Stomach (tissue), 9 donors: Measurements from ENCODE around the gene AKAP9. TPM values are rescaled to one million over a fixed set of nuclear protein-coding genes. Genes with fewer than 3 reads are reported as not detected.

ENCODE experiments used
- DNase-seq, 2 donors: peaks; one replicate each; pipeline versions ENCODE4 v3.0.0 to v3.0.0-alpha.2; 2013 to 2019
- H3K27ac ChIP-seq, 5 donors: fragments of 200-600 bp in 4 of 5; sonication (generic) in 4 of 5; one replicate each; pipeline ENCODE4 v1.5.1; 2013 to 2019; ENCODE audit warnings: mild to moderate bottlenecking in 1 of 5, moderate library complexity in 1 of 5
- H3K27me3 ChIP-seq, 3 donors: fragments of 200-600 bp; sonication (generic); one replicate each; pipeline ENCODE4 v1.5.1; 2017 to 2019; ENCODE audit warnings: mixed run types in 1 of 3
- H3K36me3 ChIP-seq, 4 donors: fragments of 200-600 bp; sonication (generic); 1 replicate in 3 of 4; 2 replicates in 1 of 4; pipeline ENCODE4 v1.5.1; 2016 to 2019
- H3K4me1 ChIP-seq, 4 donors: fragments of 200-600 bp; sonication (generic); one replicate each; pipeline ENCODE4 v1.5.1; 2016 to 2019
- H3K4me3 ChIP-seq, 4 donors: fragments of 200-600 bp; sonication (generic) in 3 of 4; one replicate each; pipeline ENCODE4 v1.5.1; 2016 to 2019; ENCODE audit warnings: mild to moderate bottlenecking in 1 of 4
- H3K9me3 ChIP-seq, 4 donors: fragments of 200-600 bp; sonication (generic); one replicate each; pipeline ENCODE4 v1.5.1; 2016 to 2019
- CTCF ChIP-seq, 7 experiments: fragments of 450-650 bp in 4 of 7; fragments of 200-600 bp in 3 of 7; sonication (generic) in 3 of 7; IDR thresholded peaks; one replicate each; pipeline ENCODE4 v1.5.1; 2016 to 2019; ENCODE audit warnings: antibody characterized with exemption in 7 of 7, control low read depth in 2 of 7, mild to moderate bottlenecking in 1 of 7
- EP300 ChIP-seq: sonication (generic); formaldehyde crosslinking; IDR thresholded peaks from one replicate; pipeline ENCODE4 v1.6.1; 2017; ENCODE audit warnings: antibody characterized with exemption
- POLR2A ChIP-seq, 4 donors: fragments of 450-650 bp; IDR thresholded peaks; one replicate each; pipeline ENCODE4 v1.6.1; 2016; ENCODE audit warnings: antibody characterized with exemption in 4 of 4, control low read depth in 2 of 4, mild to moderate bottlenecking in 1 of 4, moderate library complexity in 1 of 4
- POLR2AphosphoS5 ChIP-seq, 3 donors: sonication (generic); formaldehyde crosslinking; IDR thresholded peaks; one replicate each; pipeline ENCODE4 v1.6.1; 2016; ENCODE audit warnings: antibody characterized with exemption in 3 of 3
- WGBS, 5 donors: extraction: QIAGEN DNeasy Blood & Tissue Kit in 3 of 5; methylation state at CpG; one replicate each; pipeline versions ENCODE4 v1.1.5 to v1.1.7; 2013 to 2018; 5-methylcytosine and 5-hydroxymethylcytosine counted together
- intact Hi-C: fragments of 100-400 bp; cut with DNase I; formaldehyde crosslinking; loops from one replicate; pipeline ENCODE4 v1.15.1; 2023; ENCODE audit warnings: low total_unique reads
- polyA plus RNA-seq, 3 donors: library from polyadenylated mRNA; stranded (reverse); fragments of 200-250 nt; gene quantifications; one replicate each; pipeline ENCODE4 v1.2.3, GENCODE V29; 2013
- total RNA-seq, 5 donors: library from RNA; depleted of rRNA; stranded (reverse); fragments of >200 nt; gene quantifications; one replicate each; pipeline versions ENCODE4 v1.1.0 to v1.2.3, GENCODE V29; 2014 to 2016
- donor health status: healthy with polysubstance abuse.
- donor health status: Bipolar disorder and iron deficiency.
- donor health status: healthy.

The AKAP9 gene
- total and polyA plus RNA-seq, 8 donors = 5.7 to 149 (median 113) TPM

GRCh38 chr7:91999631-92000565, 59.2 kb downstream of the AKAP9 start:
- no peaks in the 10 kb centered on the region for H3K4me1 ChIP-seq
- no peaks in the 10 kb centered on the region for H3K27me3 ChIP-seq
- no peaks in the 10 kb centered on the region for H3K9me3 ChIP-seq
- 89 to 96% (median 94%) methylated on average over 2 of the region's 2 CpGs for WGBS, 5 donors
- H3K4me3 ChIP-seq = no peak overlapping the region
- TF ChIP-seq EP300 (no peak), POLR2AphosphoS5 (IDR thresholded peaks at IDR 0.05) (no peak)
- no peak for DNase-seq
- H3K36me3 ChIP-seq = peaks cover 20 to 61% (median 60%) of the 10 kb centered on the region in 4 donors
- H3K27ac ChIP-seq = no peak overlapping the region
- intact Hi-C loops = no loop called here

- intact Hi-C loops = no loop called here
Measured at GRCh38 chr7:92002720-92003119, 62.1 kb downstream of the AKAP9 start.

GRCh38 chr7:92006046-92006445, 65.4 kb downstream of the AKAP9 start:
- H3K27me3 ChIP-seq = no peaks in the 10 kb centered on the region
- no peak overlapping the region for H3K4me3 ChIP-seq
- no peak for DNase-seq
- no peaks in the 10 kb centered on the region for H3K4me1 ChIP-seq
- TF ChIP-seq POLR2AphosphoS5 (IDR thresholded peaks at IDR 0.05) (no peak), CTCF (IDR thresholded peaks at IDR 0.05) (no peak), EP300 (no peak), POLR2A (IDR thresholded peaks at IDR 0.05) (no peak)
- H3K27ac ChIP-seq = no peak overlapping the region
- peaks cover 7 to 63% (median 55%) of the 10 kb centered on the region in 4 donors for H3K36me3 ChIP-seq
- peaks cover 0 to 11% (median 5%) of the 10 kb centered on the region in 4 donors for H3K9me3 ChIP-seq
- intact Hi-C loops = no loop called here
- 92 to 96% (median 95%) methylated on average over 2 of the region's 2 CpGs for WGBS, 5 donors

More at GRCh38 chr7:92002720-92003119, 62.1 kb downstream of the AKAP9 start:
- peaks cover 14 to 60% (median 55%) of the 10 kb centered on the region in 4 donors for H3K36me3 ChIP-seq
- no peaks in the 10 kb centered on the region for H3K27me3 ChIP-seq
- TF ChIP-seq EP300 = no peak
- TF ChIP-seq POLR2A (IDR thresholded peaks at IDR 0.05) = no peak
- TF ChIP-seq POLR2AphosphoS5 (IDR thresholded peaks at IDR 0.05) = no peak
- no peak for TF ChIP-seq CTCF (IDR thresholded peaks at IDR 0.05)
- whole genome bisulfite sequencing, 5 donors = 95 to 100% (median 96%) methylated on average over 1 of the region's 1 CpG
- H3K4me1 ChIP-seq = no peaks in the 10 kb centered on the region
- H3K27ac ChIP-seq = no peak overlapping the region
- no peak overlapping the region for H3K4me3 ChIP-seq
- DNase-seq = no peak
- no peaks in the 10 kb centered on the region for H3K9me3 ChIP-seq

- no peak overlapping the region for H3K4me3 ChIP-seq
- H3K27me3 ChIP-seq = no peaks in the 10 kb centered on the region
- DNase-seq = no peak
- 91 to 99% (median 95%) methylated on average over 5 of the region's 5 CpGs for WGBS, 5 donors
- H3K36me3 ChIP-seq = peaks cover 3 to 75% (median 68%) of the 10 kb centered on the region in 4 donors
- intact Hi-C loops = no loop called here
- no peaks in the 10 kb centered on the region for H3K4me1 ChIP-seq
- peaks cover 0 to 11% (median 5%) of the 10 kb centered on the region in 4 donors for H3K9me3 ChIP-seq
- TF ChIP-seq POLR2A (IDR thresholded peaks at IDR 0.05) = no peak
- TF ChIP-seq EP300 = no peak
- TF ChIP-seq CTCF (IDR thresholded peaks at IDR 0.05) = no peak
- no peak for TF ChIP-seq POLR2AphosphoS5 (IDR thresholded peaks at IDR 0.05)
- no peak overlapping the region for H3K27ac ChIP-seq
Measured at GRCh38 chr7:92010215-92010614, 69.6 kb downstream of the AKAP9 start.
